ENCODE data around the gene FILIP1. TPM values are rescaled to one million over a fixed set of nuclear protein-coding genes. Genes with fewer than 3 reads are reported as not detected.

The FILIP1 gene
- total and polyA plus RNA-seq, 9 donors, result 1.1 to 7.1 (median 2.7) TPM

- H3K4me1 ChIP-seq (ENCODE audit: insufficient read depth), result no peaks in the 10 kb centered on the region
- no peak for DNase-seq
- H3K4me3 ChIP-seq, result no peak overlapping the region
- no peaks in the 10 kb centered on the region for H3K9me3 ChIP-seq
- intact Hi-C loops (cut with DNase I), result no loop called here
- H3K36me3 ChIP-seq, result no peaks in the 10 kb centered on the region
- no peaks in the 10 kb centered on the region for H3K27me3 ChIP-seq
- 21 to 27% (median 24%) methylated on average over 2 of the region's 2 CpGs for WGBS, 3 donors
- H3K27ac ChIP-seq, result no peak overlapping the region
- TF ChIP-seq POLR2A (IDR thresholded peaks at IDR 0.05) (no peak), EP300 (IDR thresholded peaks at IDR 0.05) (no peak), CTCF (IDR thresholded peaks at IDR 0.05) (no peak)
These were observed 111.5 kb downstream of the FILIP1 start for GRCh38 chr6:75381877-75382633.

GRCh38 chr6:75379536-75379935 lies 114.1 kb downstream of the FILIP1 start:
- no peak for TF ChIP-seq EP300 (IDR thresholded peaks at IDR 0.05)
- TF ChIP-seq POLR2A (IDR thresholded peaks at IDR 0.05), result no peak
- TF ChIP-seq CTCF (IDR thresholded peaks at IDR 0.05), result no peak
- Histone ChIP-seq H3K4me1 (ENCODE audit: insufficient read depth) (no peaks in the 10 kb centered on the region), H3K36me3 (no peaks in the 10 kb centered on the region), H3K27me3 (no peaks in the 10 kb centered on the region), H3K27ac (no peak overlapping the region), H3K4me3 (no peak overlapping the region), H3K9me3 (no peaks in the 10 kb centered on the region)
- WGBS, 3 donors, result 86 to 91% (median 87%) methylated on average over 4 of the region's 4 CpGs
- intact Hi-C loops (cut with DNase I), result no loop called here
- DNase-seq, result no peak

- Histone ChIP-seq H3K4me1 (ENCODE audit: insufficient read depth) (no peaks in the 10 kb centered on the region), H3K27me3 (no peaks in the 10 kb centered on the region), H3K9me3 (no peaks in the 10 kb centered on the region), H3K27ac (no peak overlapping the region), H3K4me3 (no peak overlapping the region), H3K36me3 (no peaks in the 10 kb centered on the region)
- DNase-seq, result no peak
- intact Hi-C loops (cut with DNase I), result no loop called here
- TF ChIP-seq POLR2A (IDR thresholded peaks at IDR 0.05) (no peak), EP300 (IDR thresholded peaks at IDR 0.05) (no peak), CTCF (IDR thresholded peaks at IDR 0.05) (no peak)
- WGBS, 3 donors, result 44 to 58% (median 47%) methylated on average over 2 of the region's 2 CpGs
These were observed 115.5 kb downstream of the FILIP1 start for GRCh38 chr6:75378101-75378500.

GRCh38 chr6:75377386-75377785 lies 116.2 kb downstream of the FILIP1 start:
- no peak for DNase-seq
- H3K4me1 ChIP-seq (ENCODE audit: insufficient read depth), result no peaks in the 10 kb centered on the region
- TF ChIP-seq CTCF (IDR thresholded peaks at IDR 0.05) (no peak), EP300 (IDR thresholded peaks at IDR 0.05) (no peak), POLR2A (IDR thresholded peaks at IDR 0.05) (no peak)
- H3K9me3 ChIP-seq, result no peaks in the 10 kb centered on the region
- H3K4me3 ChIP-seq, result no peak overlapping the region
- no peak overlapping the region for H3K27ac ChIP-seq
- intact Hi-C loops (cut with DNase I), result no loop called here
- H3K36me3 ChIP-seq, result no peaks in the 10 kb centered on the region
- no peaks in the 10 kb centered on the region for H3K27me3 ChIP-seq
- 92 to 95% (median 94%) methylated on average over 3 of the region's 3 CpGs for WGBS, 3 donors

Measured in ovary (tissue), 9 donors.